Mammary epithelial cell (primary cell): ENCODE results near the gene MAD1L1.

Experiments used
- CTCF ChIP-seq, 2 donors: IDR thresholded peaks in 1 of 2; conservative IDR thresholded peaks in 1 of 2; 2 replicates each; pipeline ENCODE4 v1.5.1; 2011 to 2012; ENCODE audit warnings: inconsistent platforms in 2 of 2, low read length in 2 of 2, mild to moderate bottlenecking in 2 of 2, control low read depth in 1 of 2, low read depth in 1 of 2; ENCODE audit not compliant: insufficient read depth in 1 of 2; ENCODE audit errors: extremely low read depth in 1 of 2
- EZH2 ChIP-seq: IDR thresholded peaks from 2 replicates; pipeline ENCODE4 v1.6.1; 2012; ENCODE audit warnings: low read length, inconsistent platforms, borderline replicate concordance

DNA sequence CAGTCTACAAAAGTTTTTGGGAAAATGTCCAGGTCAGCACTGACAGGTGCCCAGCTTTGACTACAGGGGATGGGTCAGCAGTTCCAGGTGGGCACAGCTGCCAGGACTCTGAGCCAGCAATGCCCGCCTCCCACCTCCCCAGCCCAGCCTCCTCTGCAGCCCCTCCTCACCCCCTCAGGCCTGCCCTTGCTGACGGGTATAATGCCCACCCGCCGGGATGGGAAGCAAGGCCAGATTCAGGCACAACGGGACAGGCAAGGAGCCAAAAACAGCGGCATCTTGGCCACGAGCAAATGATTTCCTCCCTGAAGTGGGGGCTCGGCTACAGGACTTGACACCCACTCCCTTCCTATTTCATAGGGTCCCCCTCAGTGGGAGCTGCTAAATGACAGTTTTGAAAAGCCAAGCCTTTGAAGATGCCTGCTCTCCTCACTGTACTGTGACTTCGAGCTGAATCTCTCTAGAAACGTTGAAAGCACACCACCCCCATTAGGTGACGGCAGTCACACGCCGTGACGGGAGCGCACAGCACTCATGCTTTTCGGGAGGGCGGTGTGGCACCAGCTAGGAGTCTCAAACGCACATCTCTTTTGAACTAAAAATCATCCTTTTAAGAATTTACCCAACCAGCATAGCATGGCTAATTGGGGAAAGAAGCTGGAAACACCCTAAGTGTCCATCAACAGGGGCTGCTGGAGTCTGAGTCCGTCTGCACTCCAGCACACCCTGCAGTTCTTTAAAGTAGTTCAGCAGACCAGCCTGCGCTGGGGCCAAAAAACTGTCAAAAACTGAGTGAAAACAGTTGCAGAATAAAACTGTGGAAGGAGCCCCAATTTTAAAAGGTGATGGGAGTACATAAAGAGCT lies 29.6 kb downstream of the MAD1L1 start:
- TF ChIP-seq CTCF (conservative IDR thresholded peaks at IDR 0.05 in 1 of 2, IDR thresholded peaks at IDR 0.05 in 1 of 2; ENCODE audit: extremely low read depth in 1 of 2, insufficient read depth in 1 of 2, low read depth in 1 of 2, low read length in 2 of 2) (no peak), EZH2 (no peak)
